Stimulated activated CD4-positive, alpha-beta T cell treated with anti-CD3 and anti-CD28 coated beads, Interleukin-12 subunit alpha, Interleukin-12 subunit beta, amount 100 ng/mL, for 4 hours (primary cell): ENCODE results near the gene TMEM150C.
"Not testable (repeated sequence)": the region's sequence is repeated elsewhere in the genome, so short reads cannot be mapped to it uniquely, and the experiment has no call there.

ENCODE experiments used
- DNase-seq: peaks from one replicate; pipeline ENCODE4 v3.0.0-alpha.2; 2020

The TMEM150C gene

DNA sequence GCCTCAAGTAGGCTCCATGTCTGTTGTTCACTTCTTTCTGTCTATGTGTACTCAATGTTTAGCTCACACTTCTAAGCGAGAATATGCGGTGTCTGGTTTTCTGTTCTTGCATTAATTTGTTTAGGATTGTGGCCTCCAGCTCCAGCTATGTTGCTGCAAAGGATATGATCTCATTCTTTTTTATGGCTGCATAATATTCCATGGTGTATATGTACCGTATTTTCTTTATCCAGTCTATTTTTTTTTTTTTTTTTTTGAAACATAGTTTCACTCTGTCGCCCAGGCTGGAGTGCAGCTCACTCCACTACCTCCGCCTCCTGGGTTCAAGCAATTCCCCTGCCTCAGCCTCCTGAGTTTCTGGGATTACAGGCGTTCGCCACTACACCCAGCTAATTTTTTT is 5.7 kb upstream of the TMEM150C start:
- DNase-seq, result no peak

DNA sequence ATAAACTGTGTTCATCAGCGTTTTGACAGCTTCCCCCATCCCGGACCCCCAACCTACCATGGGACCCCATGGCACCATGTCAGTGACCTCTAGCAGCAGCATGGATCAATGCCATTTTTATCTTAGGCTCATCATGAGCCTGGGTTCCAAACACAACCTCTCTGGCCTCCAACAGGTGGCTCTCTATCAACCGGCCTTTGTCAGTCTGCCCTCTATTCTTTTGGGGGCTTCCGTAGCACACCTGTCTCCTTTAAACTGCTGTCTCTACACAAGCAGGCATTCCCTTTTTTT is 721 bp upstream of the TMEM150C start:
- no peak for DNase-seq

DNA sequence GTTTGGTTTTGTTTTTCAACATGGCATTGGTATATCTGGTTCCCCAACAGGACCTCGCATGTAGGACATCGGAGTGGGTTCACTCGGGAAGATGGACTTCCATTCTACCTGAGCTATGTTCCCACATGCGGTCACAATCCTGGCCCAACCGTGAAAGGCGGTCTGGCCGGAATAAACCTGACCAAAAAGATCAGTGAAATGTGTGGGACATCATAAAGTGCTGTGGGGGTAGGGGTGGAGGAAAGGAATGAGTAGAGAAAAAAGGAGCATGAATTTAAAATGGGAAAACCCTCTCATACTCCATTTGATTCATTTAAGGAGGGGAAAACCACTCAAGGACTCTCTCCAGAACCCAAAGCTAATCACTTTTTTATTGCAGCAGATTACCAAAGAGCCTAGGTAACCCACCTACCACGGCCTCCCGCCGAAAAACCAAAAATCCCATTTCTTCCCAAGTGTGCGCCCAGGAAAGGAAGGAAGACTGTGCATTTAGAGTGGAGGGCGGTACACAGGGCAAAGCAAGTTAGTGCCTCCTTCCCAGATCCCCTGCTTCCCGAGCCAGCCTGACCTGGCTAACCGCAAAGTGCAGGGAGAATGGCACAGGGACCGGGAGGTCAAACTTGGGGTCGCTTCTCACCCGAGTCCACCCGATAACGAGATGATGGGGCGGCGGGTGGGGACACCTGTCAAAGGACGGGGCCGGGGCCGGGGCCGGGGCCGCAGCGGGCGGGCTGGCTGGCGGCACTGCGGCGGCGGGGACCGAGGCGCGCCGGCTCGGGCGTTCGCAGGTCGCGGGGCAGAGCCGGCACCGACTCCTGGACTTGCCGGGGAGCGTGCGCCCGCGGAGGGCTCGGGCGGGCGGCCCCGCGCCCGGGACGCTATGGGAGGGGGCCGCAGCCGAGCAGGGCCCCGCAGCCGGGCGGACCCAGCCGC is 669 bp downstream of the TMEM150C start:
- DNase-seq, result peak; percentile 2

DNA sequence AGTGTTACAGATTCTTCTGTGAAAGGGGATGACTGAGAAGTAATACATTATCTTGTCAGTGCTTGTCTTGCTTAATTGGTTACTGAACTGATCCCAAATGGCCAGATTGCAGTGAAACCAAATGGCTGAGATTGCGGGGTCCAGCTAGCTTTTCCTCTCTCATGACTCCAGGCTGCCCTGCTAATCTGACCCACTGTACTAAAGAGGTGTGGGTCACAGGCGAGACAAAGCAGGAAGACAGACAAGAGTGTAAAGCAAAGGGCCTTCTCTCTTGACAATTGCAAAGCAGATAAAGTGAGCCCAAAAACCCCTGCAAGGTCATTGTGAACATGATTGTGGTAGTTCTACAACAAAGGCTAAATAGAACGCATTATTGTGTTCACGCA is 2.1 kb downstream of the TMEM150C start:
- no peak for DNase-seq

DNA sequence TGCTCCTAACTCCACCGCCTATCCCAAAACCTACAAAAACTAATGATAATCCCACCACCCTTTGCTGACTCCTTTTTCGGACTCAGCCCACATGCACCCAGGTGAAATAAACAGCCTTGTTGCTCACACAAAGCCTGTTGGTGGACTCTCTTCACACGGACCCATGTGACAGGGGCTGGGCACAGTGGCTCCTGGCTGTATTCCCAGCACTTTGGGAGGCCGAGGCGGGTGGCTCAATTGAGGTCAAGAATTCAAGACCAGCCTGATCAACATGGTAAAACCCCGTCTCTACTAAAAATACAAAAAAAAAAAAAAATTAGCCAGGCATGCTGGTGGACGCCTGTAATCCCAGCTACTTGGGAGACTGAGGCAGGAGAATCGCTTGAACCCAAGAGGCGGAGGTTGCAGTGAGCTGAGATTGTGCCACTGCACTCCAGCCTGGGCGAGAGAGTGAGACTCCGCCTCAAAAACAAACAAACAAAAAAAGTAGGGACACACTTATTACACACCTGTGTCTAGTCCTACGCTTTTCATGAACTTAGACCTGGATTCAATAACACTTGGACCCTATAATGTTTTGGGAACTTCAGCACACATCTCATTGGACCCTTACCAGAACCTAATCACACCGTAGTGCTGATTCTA is 2.6 kb downstream of the TMEM150C start:
- not testable (repeated sequence) for DNase-seq

DNA sequence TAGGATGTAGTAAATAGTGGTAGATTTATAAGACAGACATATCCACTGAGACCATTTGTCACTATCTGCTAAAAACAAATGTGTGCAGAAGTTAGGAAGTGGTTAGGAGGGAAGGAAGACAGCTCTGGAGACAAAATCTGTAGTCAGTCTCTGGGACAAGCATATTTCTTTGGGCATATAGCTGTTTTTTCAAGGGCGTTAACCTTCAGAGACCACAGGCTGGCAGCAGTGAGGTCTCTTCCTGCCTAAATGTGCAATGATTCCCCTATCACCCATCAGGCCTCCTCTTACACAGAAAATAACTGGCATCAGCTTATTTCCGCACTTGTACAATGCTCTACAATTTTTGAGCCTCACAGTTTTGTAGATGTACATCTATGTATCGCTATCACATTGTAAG is 6.5 kb downstream of the TMEM150C start:
- DNase-seq, result no peak

DNA sequence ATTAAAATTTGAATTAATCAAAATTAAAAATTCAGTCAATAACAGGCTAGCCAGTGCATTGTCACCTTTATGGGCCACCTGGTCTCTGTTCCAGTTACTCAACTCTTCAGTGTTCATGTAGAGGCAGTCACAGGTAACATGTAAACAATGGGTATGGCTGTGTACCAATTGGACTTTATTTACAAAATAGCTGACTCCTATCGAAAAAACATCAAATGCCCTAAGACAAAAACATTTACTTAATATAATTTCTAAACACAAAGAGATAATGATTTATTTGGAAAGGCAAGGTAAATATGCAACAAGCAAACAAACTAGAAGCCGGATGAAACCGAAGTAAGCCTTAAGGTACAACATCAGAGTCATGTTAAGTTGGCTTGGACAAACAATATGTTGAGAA is 8.8 kb downstream of the TMEM150C start:
- DNase-seq, result no peak

DNA sequence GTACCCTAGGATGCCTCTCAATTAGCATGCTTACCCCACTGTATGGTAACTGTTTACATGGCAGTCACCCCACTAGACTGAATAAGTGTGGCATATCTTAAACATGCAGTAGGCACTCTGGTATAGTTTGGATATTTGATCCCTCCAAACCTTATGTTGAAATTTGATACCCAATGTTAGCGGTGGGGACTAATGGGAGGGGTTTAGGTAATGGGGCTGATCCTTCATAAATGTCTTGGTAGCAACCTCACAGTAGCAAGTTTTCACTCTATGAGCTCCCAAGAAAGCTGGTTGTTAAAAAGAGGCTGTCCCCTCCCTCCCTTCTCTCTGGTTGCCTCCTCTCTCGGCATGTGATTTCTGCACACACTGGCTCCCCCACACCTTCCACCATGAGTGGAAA is 10.1 kb downstream of the TMEM150C start:
- DNase-seq, result no peak

DNA sequence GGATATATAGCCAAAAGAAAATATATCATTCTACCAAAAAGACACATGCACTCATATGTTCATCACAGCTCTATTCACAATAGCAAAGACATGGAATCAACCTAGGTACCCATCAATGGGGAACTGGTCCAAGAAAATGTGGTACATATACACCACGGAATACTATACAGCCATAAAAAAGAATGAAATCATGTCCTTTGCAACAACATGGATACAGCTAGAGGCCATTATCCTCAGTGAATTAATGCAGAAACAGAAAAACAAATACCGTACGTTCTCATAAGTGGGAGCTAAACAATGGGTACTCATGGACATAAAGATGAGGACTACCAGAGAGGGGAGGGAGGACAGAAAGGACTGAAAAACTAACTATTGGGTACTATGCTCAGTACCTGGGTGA is 13.9 kb downstream of the TMEM150C start:
- not testable (repeated sequence) for DNase-seq

DNA sequence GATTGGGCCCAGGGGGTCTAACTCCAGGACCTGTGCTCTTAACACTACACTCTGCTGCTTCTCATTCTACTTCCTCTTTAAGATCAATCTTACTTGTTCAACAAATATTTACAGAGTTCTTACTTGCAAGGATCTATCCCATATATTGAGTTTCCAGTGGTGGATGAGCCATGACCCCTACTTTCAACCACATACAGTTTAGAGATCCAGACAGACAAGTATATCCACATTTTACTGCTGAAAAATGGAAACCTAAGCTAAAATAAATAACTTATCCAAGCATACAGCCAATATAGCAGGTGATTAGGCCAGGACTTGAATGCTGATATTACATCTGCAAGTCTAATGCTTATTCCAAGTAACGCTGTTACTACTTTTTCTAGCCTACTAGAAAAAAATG is 18.7 kb downstream of the TMEM150C start:
- DNase-seq, result no peak

DNA sequence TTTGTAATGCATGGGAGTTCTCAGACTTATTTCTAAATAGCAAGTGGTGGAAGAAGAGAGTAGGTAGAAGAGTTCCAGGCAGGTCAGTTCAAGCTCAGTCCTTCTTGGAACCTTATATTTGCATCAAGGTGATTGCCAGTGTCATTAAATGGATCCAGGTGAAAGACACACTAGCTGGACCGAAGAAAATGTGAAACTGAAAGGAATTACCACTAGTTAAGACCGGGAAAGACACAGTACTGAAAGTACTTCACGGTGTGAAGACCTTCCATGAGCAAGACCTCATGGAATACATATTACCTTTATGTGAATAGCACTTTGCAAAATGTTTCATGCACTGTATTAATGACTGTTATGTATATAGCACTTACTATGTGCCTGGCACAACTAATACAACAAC is 19.1 kb downstream of the TMEM150C start:
- DNase-seq, result no peak

DNA sequence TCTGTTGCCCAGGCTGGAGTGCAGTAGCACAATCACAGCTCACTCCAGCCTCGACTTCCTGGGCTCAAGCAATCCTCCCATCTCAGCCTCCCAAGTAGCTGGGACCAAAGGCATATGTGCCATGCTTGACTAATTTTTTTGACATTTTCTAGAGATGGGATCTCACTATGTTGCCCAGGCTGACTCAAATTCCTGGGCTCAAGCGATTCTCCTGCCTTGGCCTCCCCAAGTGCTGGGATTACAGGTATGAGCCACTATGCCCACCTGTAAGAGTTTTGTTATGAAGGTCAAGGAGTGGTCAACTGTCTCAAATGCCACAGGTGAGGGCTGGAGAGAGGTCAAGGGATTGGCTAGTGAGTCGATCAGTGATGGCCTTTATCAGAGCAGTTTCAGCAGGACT is 32.5 kb downstream of the TMEM150C start:
- DNase-seq, result no peak

DNA sequence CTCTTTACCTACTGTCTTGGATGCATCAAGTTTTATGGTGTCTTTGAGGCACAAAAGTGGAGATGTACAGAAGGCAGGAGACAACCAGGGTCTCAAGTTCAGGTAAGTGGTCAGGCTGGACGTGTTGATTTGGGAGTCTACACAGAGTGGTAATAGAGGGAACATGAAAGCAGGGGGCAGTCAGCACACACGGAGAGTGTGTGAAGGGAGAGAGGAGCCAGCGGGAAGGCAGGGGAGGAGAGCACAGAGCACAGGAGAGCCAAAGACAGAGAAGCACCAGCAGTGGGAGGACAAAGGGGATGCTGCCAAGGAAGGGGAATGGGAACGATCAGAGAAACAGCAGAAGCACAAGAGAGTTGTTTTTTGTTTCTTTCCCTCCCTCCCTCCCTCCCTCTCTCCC is 32.9 kb downstream of the TMEM150C start:
- DNase-seq, result no peak

DNA sequence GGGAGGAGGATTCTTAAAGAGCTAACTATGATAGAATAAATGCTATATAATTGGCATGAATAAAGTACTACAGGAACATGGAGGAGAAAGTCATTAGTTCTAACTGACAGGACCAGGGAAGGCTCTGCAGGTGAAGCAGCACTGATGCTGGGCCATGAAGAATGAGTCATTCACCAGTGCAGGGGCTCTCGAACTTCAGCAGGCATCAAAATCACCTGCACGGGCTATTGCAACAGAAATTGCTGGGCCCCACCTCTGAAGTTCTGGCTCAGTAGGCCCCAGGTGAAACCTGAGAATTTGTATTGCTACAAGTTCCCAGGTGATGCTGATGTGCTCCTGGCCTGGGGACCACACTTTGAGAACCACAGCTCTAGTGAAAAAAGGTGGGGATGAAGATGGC is 33.7 kb downstream of the TMEM150C start:
- no peak for DNase-seq

DNA sequence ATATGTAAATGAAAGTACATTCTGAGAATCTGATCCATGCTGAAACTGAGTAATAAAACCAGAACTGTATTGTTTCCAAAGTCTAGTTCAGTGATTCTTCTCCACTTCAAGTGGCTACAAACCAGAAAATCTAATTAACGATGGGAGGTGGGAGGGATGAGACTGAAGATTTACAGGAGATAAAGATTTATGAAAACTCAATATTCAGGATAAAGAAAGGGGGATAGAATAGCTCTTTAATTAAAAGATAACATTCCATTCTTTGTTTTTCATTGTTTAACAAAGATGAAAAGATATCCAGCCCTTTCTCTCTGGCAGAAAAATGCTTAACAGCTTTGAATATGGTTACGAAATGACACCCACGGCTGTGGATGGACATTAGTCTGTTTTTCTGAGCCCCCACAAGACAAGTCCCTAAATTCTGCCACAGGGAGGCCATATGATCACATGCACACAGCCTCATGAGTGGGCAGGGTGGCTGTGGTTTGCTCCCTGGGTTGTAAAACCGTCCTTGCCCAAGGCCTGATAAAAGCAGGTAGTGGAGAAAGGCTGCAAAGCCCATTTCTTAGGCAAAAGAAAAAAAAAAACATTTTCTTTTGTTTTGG is 36.4 kb downstream of the TMEM150C start:
- DNase-seq, result no peak

DNA sequence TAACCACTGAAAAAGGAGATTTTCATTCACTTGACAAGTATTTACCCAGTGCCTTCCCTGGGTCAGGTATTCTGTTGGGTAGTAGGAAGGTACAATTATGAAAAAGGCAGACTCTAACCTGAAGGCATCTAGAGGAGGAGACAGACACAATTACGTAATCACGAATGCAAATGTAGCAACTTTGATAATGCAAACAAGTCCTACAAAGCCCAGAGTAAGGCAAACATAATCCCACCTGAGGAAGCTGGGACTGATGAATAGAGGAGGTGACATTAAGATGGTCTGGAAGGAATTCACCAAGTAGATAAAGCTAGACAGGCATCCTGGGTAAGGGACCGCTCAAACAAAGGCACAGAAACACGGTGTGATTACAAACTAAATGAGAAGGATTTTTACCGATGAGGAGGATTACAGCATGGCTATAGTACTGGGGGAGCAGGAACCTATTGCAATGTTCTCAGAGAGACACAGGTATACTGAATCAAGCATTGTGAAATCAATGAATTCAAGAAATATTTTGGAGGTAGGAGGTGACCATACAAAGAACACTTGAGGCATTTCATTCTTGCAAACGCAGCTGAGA is 37.1 kb downstream of the TMEM150C start:
- no peak for DNase-seq

DNA sequence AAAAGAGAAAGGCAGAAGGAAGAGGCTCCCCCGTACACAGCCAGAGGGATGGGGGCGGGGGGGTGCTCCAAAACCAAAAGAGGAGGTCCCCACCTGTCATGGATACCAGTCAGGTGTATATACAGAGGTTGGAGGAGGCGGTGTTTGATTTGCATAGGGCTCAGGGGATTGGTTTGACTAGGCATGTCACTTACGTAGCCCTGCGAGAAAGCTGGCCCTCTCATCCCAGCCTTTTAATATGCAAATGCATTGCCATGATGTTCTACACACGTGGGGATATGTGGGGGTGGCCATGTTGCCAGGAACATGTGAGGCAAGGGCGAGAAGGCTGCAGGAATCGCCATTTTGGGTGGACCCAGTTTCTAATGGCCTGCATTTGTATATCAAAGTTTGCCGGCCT is 38.6 kb downstream of the TMEM150C start:
- DNase-seq, result no peak

DNA sequence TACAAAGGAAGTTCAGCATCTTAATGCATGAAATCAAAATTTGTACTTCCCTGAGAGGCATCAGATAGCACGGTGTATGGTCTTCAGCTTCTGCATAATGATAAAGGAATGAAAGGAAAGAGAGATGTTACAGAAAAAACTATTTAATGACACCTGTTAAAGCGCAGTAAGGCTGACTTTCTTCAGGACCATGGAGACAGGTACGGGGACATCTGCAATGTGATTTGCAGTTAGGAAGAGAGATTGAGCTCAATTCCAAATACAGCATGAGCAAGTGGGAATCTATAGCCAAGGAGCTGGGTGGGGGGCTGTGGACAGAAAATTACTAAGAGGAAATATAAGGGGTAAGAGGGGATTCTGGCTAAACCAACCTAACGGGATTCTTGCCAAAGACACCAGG is 39.3 kb downstream of the TMEM150C start:
- DNase-seq, result no peak

DNA sequence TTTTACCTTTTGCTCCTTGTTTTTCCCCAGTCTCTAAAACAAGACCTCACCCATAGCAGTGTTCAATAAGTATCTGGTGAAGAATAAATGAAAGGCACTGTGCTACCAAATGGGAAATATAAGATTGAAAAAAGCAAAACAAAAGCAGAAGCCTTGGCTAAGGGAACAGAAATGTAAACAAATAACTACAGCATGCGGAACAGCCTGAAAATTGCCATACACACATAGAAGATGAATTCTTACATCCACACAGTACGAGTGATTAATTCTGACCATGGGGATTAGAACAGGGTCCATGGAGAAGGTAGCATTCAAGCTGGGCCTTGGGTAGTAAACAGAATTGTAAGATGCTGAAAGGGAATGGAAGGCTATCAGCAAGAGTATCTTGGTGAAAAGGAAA is 40.5 kb downstream of the TMEM150C start:
- DNase-seq, result no peak

DNA sequence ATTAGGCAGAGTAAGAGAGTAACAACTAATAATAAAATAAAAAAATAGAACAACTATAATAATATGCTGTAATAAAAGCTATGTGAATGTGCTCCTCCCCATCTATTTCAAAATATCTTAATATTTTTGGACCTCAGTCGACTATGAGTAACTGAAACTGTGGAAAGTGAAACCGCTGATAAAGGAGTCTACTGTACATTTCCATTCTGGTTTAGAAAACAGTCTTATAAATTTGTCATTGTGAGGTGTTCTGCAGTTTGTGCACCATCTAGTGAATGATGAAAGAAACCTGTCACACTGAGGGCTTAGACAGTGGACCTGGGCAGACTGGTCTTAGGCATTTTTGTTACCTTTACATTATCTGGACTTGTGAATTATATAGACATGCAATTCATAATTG is 42.0 kb downstream of the TMEM150C start:
- no peak for DNase-seq

DNA sequence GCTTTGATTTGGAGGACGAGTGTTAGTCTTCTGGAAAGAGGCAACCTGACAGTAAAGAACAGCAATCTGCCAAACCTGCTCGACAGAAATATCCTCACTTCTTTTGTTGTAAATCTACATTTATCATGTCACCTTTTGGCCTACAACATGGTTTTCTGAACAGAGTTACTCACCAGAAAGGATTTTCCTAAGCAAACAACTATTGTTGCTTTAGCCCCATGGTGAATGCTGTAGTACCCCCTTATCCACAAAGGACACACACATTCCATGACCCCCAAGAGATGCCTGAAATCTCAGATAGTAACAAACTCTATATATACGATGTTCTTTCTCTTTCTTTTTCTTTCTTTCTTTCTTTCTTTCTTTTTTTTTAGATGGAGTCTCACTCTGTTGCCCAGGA is 42.7 kb downstream of the TMEM150C start:
- no peak for DNase-seq

DNA sequence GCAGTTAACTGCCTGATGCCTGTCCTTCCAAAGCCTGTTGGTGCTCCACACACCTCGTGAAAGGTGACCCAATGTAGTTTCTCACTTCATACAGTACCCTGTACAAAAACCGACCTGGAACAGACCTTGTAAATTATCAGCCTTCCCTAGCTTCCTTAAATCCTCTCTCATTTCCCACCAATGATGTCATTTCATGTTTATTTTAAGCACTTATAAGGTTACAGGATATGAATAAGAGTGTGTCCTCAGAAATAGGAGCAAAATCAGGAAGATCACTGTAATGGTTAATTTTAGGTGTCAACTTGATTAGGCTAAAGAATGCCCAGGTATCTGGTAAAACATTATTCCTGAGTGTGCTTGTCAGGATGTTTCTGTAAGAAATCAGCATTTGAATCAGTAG is 44.7 kb downstream of the TMEM150C start:
- DNase-seq, result no peak

DNA sequence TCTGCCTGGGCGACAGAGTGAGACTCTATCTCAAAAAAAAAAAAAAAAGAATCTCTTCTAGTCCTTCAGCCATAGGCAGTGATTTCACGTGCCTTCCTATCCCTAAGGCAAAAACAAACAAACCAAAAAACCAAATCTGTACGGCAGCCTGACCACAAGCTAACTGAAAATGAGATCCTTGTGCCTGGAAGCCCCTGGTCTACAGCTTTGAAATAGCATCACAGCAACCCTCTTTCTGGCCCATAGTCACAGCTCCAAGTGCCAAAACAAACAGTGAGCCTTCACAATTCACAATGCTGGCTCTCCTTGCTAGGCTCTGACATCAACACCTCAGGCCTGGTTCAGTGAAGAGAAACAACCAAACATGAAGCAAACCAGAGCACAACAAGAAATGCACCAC is 46.1 kb downstream of the TMEM150C start:
- no peak for DNase-seq

DNA sequence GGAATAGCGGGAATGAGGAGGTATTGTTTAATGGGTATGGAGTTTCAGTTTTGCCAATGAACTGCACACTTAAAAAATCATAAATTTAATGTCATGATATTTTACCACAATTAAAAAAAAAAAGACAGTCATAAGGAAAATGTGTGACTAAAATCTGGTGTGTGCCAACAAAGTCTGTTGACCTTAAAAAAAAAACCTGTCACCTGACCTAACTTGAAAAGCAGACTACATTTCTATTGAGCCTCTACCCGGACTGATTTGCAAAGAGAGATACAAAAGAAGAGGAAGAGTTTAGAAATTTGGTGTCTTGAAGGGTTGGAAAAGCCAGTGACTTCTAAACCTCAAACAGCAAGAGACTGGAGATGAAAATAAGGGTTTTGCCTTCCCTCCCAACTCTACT is 48.4 kb downstream of the TMEM150C start:
- no peak for DNase-seq
